ENCODE data around the gene FOXO6. TPM values are rescaled to one million over a fixed set of nuclear protein-coding genes. Genes with fewer than 3 reads are reported as not detected.

Gene FOXO6
- total RNA-seq, 4 donors from 2014 or later: 0.14 to 4.1 TPM; not detected in 2

DNA sequence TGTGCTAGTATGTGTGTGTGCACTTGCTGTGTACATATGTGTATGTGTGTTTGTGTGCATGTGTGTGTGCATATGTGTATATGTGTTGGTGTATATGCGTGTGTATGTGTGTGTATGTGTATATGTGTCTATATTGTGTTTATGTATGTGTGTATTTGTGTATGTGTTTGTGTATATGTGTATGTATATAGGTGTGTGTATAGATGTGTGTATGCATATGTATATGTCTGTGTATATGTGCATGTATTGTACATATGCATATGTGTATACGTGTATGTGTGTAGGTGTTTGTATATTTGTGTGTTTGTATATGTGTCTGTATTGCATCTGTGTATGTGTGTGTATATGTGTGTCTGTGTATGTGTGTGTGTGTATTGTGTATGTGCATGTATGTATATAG lies 64.1 kb downstream of the FOXO6 start:
- WGBS, 2 donors (ENCODE audit: low coverage in 1 of 2): 88 to 90% methylated on average over 2 of the region's 2 CpGs
- H3K27ac ChIP-seq: no peak overlapping the region
- H3K36me3 ChIP-seq: no peaks in the 10 kb centered on the region
- intact Hi-C loops (cut with DNase I; ENCODE audit: low total_unique reads): no loop called here
- H3K4me3 ChIP-seq: no peak overlapping the region
- peaks cover 0 to under 1% (median 0%) of the 10 kb centered on the region in 4 donors for H3K4me1 ChIP-seq
- TF ChIP-seq, protein P1, sequence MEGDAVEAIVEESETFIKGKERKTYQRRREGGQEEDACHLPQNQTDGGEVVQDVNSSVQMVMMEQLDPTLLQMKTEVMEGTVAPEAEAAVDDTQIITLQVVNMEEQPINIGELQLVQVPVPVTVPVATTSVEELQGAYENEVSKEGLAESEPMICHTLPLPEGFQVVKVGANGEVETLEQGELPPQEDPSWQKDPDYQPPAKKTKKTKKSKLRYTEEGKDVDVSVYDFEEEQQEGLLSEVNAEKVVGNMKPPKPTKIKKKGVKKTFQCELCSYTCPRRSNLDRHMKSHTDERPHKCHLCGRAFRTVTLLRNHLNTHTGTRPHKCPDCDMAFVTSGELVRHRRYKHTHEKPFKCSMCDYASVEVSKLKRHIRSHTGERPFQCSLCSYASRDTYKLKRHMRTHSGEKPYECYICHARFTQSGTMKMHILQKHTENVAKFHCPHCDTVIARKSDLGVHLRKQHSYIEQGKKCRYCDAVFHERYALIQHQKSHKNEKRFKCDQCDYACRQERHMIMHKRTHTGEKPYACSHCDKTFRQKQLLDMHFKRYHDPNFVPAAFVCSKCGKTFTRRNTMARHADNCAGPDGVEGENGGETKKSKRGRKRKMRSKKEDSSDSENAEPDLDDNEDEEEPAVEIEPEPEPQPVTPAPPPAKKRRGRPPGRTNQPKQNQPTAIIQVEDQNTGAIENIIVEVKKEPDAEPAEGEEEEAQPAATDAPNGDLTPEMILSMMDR (IDR thresholded peaks at IDR 0.05): no peak
- TF ChIP-seq EP300 (IDR thresholded peaks at IDR 0.05; ENCODE audit: low read depth) (no peak), POLR2AphosphoS5 (IDR thresholded peaks at IDR 0.05) (no peak), POLR2A (IDR thresholded peaks at IDR 0.05) (no peak)
- in situ Hi-C loops (cut with MboI; ENCODE audit: low pct_ligation_motif_present in 1 of 4, low pct_unique_long_range_greater_than_20kb in 1 of 4, low sequenced_read_pairs in 3 of 4): no loop called here
- H3K27me3 ChIP-seq: no peaks in the 10 kb centered on the region
- no peak for DNase-seq
- no peaks in the 10 kb centered on the region for H3K9me3 ChIP-seq

DNA sequence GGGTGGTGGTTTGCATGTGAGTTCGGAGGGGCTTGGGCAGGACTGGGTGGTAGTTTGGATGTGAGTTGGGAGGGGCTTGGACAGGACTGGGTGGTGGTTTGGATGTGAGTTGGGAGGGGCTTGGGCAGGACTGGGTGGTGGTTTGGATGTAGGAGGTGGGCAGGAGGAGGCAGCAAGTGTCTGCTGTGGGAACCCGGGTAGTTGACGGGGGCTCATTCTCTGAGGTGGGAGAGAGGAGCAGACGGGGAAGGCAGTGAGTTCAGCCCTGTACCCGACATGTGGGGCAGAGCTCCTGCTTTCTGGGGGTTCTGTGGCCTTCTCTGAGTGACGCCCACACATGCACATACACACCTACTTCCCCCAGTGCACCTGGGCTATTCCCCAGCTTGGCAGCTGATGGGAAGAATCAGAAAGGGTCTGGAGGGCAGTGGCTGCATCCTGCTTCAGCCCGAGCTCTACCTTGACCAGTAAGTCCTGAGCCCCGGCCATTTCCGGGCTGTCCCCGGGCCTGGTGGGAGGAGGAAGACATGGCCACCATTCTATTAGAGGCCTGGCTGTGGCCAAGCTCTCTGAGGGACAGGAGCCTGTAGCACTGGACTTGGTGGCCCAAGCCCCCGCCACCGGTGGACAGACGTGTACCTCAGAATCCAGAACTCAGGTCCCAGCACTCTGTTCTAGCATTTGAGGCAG lies 65.1 kb downstream of the FOXO6 start:
- DNase-seq: no peak
- Histone ChIP-seq H3K4me1 (peaks cover 0 to 7% (median 0%) of the 10 kb centered on the region in 4 donors), H3K9me3 (no peaks in the 10 kb centered on the region), H3K27me3 (no peaks in the 10 kb centered on the region), H3K36me3 (no peaks in the 10 kb centered on the region), H3K4me3 (no peak overlapping the region), H3K27ac (no peak overlapping the region)
- TF ChIP-seq EP300 (IDR thresholded peaks at IDR 0.05; ENCODE audit: low read depth) (no peak), POLR2AphosphoS5 (IDR thresholded peaks at IDR 0.05) (no peak), POLR2A (IDR thresholded peaks at IDR 0.05) (no peak)
- TF ChIP-seq, protein P1 (IDR thresholded peaks at IDR 0.05): no peak
- in situ Hi-C loops (cut with MboI; ENCODE audit: low pct_ligation_motif_present in 1 of 4, low pct_unique_long_range_greater_than_20kb in 1 of 4, low sequenced_read_pairs in 3 of 4) (no loop called here), intact Hi-C loops (cut with DNase I; ENCODE audit: low total_unique reads) (no loop called here)
- 78 to 88% methylated on average over 4 to 13 of the region's 13 CpGs for WGBS, 2 donors (ENCODE audit: low coverage in 1 of 2)

DNA sequence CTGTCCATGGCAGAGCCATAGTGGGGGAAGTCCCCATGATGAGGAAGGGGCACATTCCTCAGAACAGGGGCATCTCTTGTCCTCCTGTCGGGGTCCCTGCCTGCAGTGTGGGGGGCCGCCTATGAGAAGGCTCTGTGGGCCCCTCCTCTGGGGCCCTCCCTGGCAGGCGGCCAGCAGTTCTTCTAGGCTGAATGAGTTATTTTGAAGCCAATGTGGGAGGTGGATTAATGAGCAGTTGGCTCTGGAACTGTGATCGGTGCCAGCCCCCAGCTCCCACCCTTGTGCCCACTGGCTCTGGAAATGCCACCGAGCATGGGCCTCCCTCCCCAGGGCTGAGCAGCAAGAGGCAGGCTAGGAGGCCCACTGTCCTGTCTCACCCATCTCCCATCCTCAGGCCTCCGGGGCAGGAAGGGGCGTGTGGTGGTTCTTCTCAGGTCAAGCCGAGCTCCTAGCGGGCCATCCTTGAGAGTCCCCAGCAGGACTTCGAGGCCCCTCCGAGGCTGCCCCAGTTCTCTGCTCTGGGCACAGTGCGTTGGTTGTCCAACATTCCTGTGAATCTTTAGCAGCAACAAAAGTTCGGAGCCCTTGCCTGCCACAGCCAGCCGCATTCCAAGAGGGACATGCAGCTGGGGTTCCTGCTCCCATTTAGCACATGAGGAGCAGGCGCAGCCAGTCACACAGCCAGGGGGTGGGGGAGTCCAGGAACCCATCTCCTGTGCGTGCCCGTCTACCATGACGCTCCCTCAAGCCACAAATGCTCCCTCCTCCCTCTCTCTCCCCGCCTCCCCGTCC lies 66.1 kb downstream of the FOXO6 start:
- Histone ChIP-seq H3K9me3 (no peaks in the 10 kb centered on the region), H3K4me3 (no peak overlapping the region), H3K36me3 (no peaks in the 10 kb centered on the region), H3K27ac (no peak overlapping the region), H3K27me3 (no peaks in the 10 kb centered on the region), H3K4me1 (peaks cover 3 to 12% (median 6%) of the 10 kb centered on the region in 4 donors)
- intact Hi-C loops (cut with DNase I; ENCODE audit: low total_unique reads) (no loop called here), in situ Hi-C loops (cut with MboI; ENCODE audit: low pct_ligation_motif_present in 1 of 4, low pct_unique_long_range_greater_than_20kb in 1 of 4, low sequenced_read_pairs in 3 of 4) (no loop called here)
- no peak for DNase-seq
- TF ChIP-seq POLR2AphosphoS5 (IDR thresholded peaks at IDR 0.05): no peak
- TF ChIP-seq EP300 (IDR thresholded peaks at IDR 0.05; ENCODE audit: low read depth): no peak
- TF ChIP-seq POLR2A (IDR thresholded peaks at IDR 0.05): no peak
- TF ChIP-seq, protein P1 (IDR thresholded peaks at IDR 0.05): no peak
- 84 to 93% methylated on average over 2 to 20 of the region's 20 CpGs for WGBS, 2 donors (ENCODE audit: low coverage in 1 of 2)

DNA sequence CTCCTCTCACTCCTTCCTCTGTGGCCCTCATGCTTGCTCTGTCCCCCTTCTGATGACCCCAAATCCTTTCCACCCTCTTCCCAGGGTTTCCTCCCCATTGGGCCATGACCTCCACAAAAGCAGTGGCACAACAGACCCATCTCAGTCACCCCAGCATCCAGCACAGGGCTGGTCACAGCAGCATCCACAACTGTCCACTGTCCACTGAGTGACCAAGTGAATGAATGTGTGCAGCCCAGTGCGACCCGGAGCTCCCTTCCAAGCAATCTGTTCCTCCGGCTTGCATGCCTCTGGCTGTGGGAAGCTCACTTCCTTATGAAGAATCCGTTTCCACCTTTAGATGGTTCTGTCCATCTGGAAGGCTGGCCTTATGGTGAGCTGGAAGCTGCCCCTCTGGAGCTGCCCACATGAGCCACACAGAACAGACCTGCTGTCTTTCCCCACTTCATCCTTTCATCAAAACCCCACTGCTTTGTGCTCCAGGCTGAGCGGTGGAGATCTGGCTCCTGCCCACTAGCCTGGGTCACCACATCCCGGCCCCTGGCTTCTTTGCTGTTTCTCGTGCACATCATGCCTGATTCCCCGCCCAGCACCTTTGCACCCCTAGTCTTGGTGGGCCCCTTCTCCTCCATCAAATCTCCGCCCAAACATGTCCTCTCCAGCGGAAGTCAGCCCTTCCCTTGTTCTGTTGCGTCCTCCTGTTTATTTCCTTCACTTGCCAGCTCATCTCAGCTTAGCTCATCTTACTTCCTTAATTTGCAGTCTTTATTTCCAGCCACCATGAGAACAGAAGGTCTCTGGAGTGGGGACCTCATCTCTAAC lies 66.9 kb downstream of the FOXO6 start:
- DNase-seq: no peak
- intact Hi-C loops (cut with DNase I; ENCODE audit: low total_unique reads): no loop called here
- in situ Hi-C loops (cut with MboI; ENCODE audit: low pct_ligation_motif_present in 1 of 4, low pct_unique_long_range_greater_than_20kb in 1 of 4, low sequenced_read_pairs in 3 of 4): no loop called here
- Histone ChIP-seq H3K36me3 (no peaks in the 10 kb centered on the region), H3K4me1 (peaks cover 11 to 20% (median 14%) of the 10 kb centered on the region in 4 donors), H3K4me3 (no peak overlapping the region), H3K9me3 (no peaks in the 10 kb centered on the region), H3K27me3 (no peaks in the 10 kb centered on the region), H3K27ac (no peak overlapping the region)
- TF ChIP-seq POLR2AphosphoS5 (IDR thresholded peaks at IDR 0.05) (no peak), POLR2A (IDR thresholded peaks at IDR 0.05) (no peak), EP300 (IDR thresholded peaks at IDR 0.05; ENCODE audit: low read depth) (no peak)
- TF ChIP-seq, protein P1 (IDR thresholded peaks at IDR 0.05): no peak
- WGBS, 2 donors (ENCODE audit: low coverage in 1 of 2): 74 to 78% methylated on average over 6 to 11 of the region's 11 CpGs

Measured in transverse colon (tissue), 4 donors.